Measurements from ENCODE around the gene TEC.

Gene TEC

GRCh38 chr4:48131736-48132135 lies 137.9 kb downstream of the TEC start:
- no peak for TF ChIP-seq CTCF (IDR thresholded peaks at IDR 0.05; ENCODE audit: poor library complexity, severe bottlenecking)

GRCh38 chr4:48130100-48130499 lies 139.5 kb downstream of the TEC start:
- Histone ChIP-seq H3K9me3 (ENCODE audit: severe bottlenecking) (no peaks in the 10 kb centered on the region), H3K4me1 (ENCODE audit: insufficient read depth, poor library complexity, severe bottlenecking) (peaks cover 15% of the 10 kb centered on the region), H3K4me3 (ENCODE audit: severe bottlenecking) (no peak overlapping the region), H3K36me3 (ENCODE audit: low read depth) (no peaks in the 10 kb centered on the region), H3K27ac (ENCODE audit: poor library complexity, severe bottlenecking) (no peak overlapping the region), H3K27me3 (ENCODE audit: insufficient read depth, poor library complexity, severe bottlenecking) (no peaks in the 10 kb centered on the region)
- ATAC-seq (ENCODE audit: low read depth) = no peak
- TF ChIP-seq CTCF (IDR thresholded peaks at IDR 0.05; ENCODE audit: poor library complexity, severe bottlenecking) = no peak
- no peak for DNase-seq (ENCODE audit: low spot score)

More at GRCh38 chr4:48131736-48132135, 137.9 kb downstream of the TEC start:
- H3K4me1 ChIP-seq (ENCODE audit: insufficient read depth, poor library complexity, severe bottlenecking) = peaks cover 15% of the 10 kb centered on the region
- H3K4me3 ChIP-seq (ENCODE audit: severe bottlenecking) = no peak overlapping the region
- DNase-seq (ENCODE audit: low spot score) (no peak), ATAC-seq (ENCODE audit: low read depth) (no peak)
- no peaks in the 10 kb centered on the region for H3K27me3 ChIP-seq (ENCODE audit: insufficient read depth, poor library complexity, severe bottlenecking)
- H3K9me3 ChIP-seq (ENCODE audit: severe bottlenecking) = no peaks in the 10 kb centered on the region
- H3K27ac ChIP-seq (ENCODE audit: poor library complexity, severe bottlenecking) = no peak overlapping the region
- H3K36me3 ChIP-seq (ENCODE audit: low read depth) = no peaks in the 10 kb centered on the region

- peaks cover 15% of the 10 kb centered on the region for H3K4me1 ChIP-seq (ENCODE audit: insufficient read depth, poor library complexity, severe bottlenecking)
- DNase-seq (ENCODE audit: low spot score) (no peak), ATAC-seq (ENCODE audit: low read depth) (no peak)
- no peaks in the 10 kb centered on the region for H3K36me3 ChIP-seq (ENCODE audit: low read depth)
- no peaks in the 10 kb centered on the region for H3K27me3 ChIP-seq (ENCODE audit: insufficient read depth, poor library complexity, severe bottlenecking)
- no peak overlapping the region for H3K27ac ChIP-seq (ENCODE audit: poor library complexity, severe bottlenecking)
- no peaks in the 10 kb centered on the region for H3K9me3 ChIP-seq (ENCODE audit: severe bottlenecking)
- TF ChIP-seq CTCF (IDR thresholded peaks at IDR 0.05; ENCODE audit: poor library complexity, severe bottlenecking) = no peak
- no peak overlapping the region for H3K4me3 ChIP-seq (ENCODE audit: severe bottlenecking)
These were observed 140.2 kb downstream of the TEC start for GRCh38 chr4:48129307-48130014.

GRCh38 chr4:48127682-48128404 lies 141.8 kb downstream of the TEC start:
- Histone ChIP-seq H3K9me3 (ENCODE audit: severe bottlenecking) (no peaks in the 10 kb centered on the region), H3K4me3 (ENCODE audit: severe bottlenecking) (no peak overlapping the region), H3K27ac (ENCODE audit: poor library complexity, severe bottlenecking) (peak overlapping the region; percentile 42), H3K36me3 (ENCODE audit: low read depth) (no peaks in the 10 kb centered on the region), H3K27me3 (ENCODE audit: insufficient read depth, poor library complexity, severe bottlenecking) (no peaks in the 10 kb centered on the region), H3K4me1 (ENCODE audit: insufficient read depth, poor library complexity, severe bottlenecking) (peaks cover 15% of the 10 kb centered on the region)
- DNase-seq (ENCODE audit: low spot score) (peak; percentile 64), ATAC-seq (ENCODE audit: low read depth) (peak; percentile 90)
- peak; percentile 73 for TF ChIP-seq CTCF (IDR thresholded peaks at IDR 0.05; ENCODE audit: poor library complexity, severe bottlenecking)

- no peak for TF ChIP-seq CTCF (IDR thresholded peaks at IDR 0.05; ENCODE audit: poor library complexity, severe bottlenecking)
- Histone ChIP-seq H3K9me3 (ENCODE audit: severe bottlenecking) (no peaks in the 10 kb centered on the region), H3K4me3 (ENCODE audit: severe bottlenecking) (no peak overlapping the region), H3K27ac (ENCODE audit: poor library complexity, severe bottlenecking) (peak overlapping the region; percentile 42), H3K4me1 (ENCODE audit: insufficient read depth, poor library complexity, severe bottlenecking) (peaks cover 15% of the 10 kb centered on the region), H3K27me3 (ENCODE audit: insufficient read depth, poor library complexity, severe bottlenecking) (no peaks in the 10 kb centered on the region), H3K36me3 (ENCODE audit: low read depth) (no peaks in the 10 kb centered on the region)
- ATAC-seq (ENCODE audit: low read depth) (no peak), DNase-seq (ENCODE audit: low spot score) (no peak)
These were observed 142.4 kb downstream of the TEC start for GRCh38 chr4:48127231-48127630.
